ENCODE measurements around the gene RPUSD4. TPM values are rescaled to one million over a fixed set of nuclear protein-coding genes. Genes with fewer than 3 reads are reported as not detected.

RPUSD4 gene
- total RNA-seq, 1 donor, result 24.2 TPM

GRCh38 chr11:126154691-126155090 is 56.8 kb downstream of the RPUSD4 start:
- no peak for DNase-seq (ENCODE audit: low read depth)
- TF ChIP-seq CTCF (IDR thresholded peaks at IDR 0.05; ENCODE audit: insufficient read depth, low read length), result no peak
- no peak overlapping the region for H3K4me3 ChIP-seq (ENCODE audit: low read depth, low read length)

GRCh38 chr11:126153972-126154371 is 57.5 kb downstream of the RPUSD4 start:
- no peak for TF ChIP-seq CTCF (IDR thresholded peaks at IDR 0.05; ENCODE audit: insufficient read depth, low read length)
- H3K4me3 ChIP-seq (ENCODE audit: low read depth, low read length), result no peak overlapping the region
- DNase-seq (ENCODE audit: low read depth), result peak; percentile 46

GRCh38 chr11:126153006-126153405 is 58.4 kb downstream of the RPUSD4 start:
- DNase-seq (ENCODE audit: low read depth), result no peak
- no peak for TF ChIP-seq CTCF (IDR thresholded peaks at IDR 0.05; ENCODE audit: insufficient read depth, low read length)
- H3K4me3 ChIP-seq (ENCODE audit: low read depth, low read length), result no peak overlapping the region

GRCh38 chr11:126152586-126152985 is 58.9 kb downstream of the RPUSD4 start:
- DNase-seq (ENCODE audit: low read depth), result no peak

GRCh38 chr11:126152152-126152551 is 59.3 kb downstream of the RPUSD4 start:
- no peak for DNase-seq (ENCODE audit: low read depth)
- H3K4me3 ChIP-seq (ENCODE audit: low read depth, low read length), result no peak overlapping the region
- no peak for TF ChIP-seq CTCF (IDR thresholded peaks at IDR 0.05; ENCODE audit: insufficient read depth, low read length)

More at GRCh38 chr11:126152586-126152985, 58.9 kb downstream of the RPUSD4 start:
- no peak overlapping the region for H3K4me3 ChIP-seq (ENCODE audit: low read depth, low read length)
- no peak for TF ChIP-seq CTCF (IDR thresholded peaks at IDR 0.05; ENCODE audit: insufficient read depth, low read length)

Small RNA genes lying within 50 kb of the gene (small RNA-seq; reads per million reads assigned to genes)
- gene AP001893.2, result not detected
- gene RN7SL351P, result not detected
- not detected for gene RNU4-86P

Other genes starting within 250 kb of the RPUSD4 start
- gene CDON, start 148.8 kb downstream of the RPUSD4 start, total RNA-seq (ENCODE audit: low replicate concordance), result 54.4 and 66.6 TPM in 2 replicates
- 14.7 and 32.9 TPM in 2 replicates for gene FAM118B, start 132 bp upstream of the RPUSD4 start, total RNA-seq (ENCODE audit: low replicate concordance)
- 37.8 and 99.4 TPM in 2 replicates for gene SRPRA, start 57.2 kb upstream of the RPUSD4 start, total RNA-seq (ENCODE audit: low replicate concordance)
- 7.2 and 14.7 TPM in 2 replicates for gene FOXRED1, start 57.5 kb upstream of the RPUSD4 start, total RNA-seq (ENCODE audit: low replicate concordance)
- gene TIRAP, start 71.4 kb upstream of the RPUSD4 start, total RNA-seq (ENCODE audit: low replicate concordance), result 2.9 and 5.8 TPM in 2 replicates
- gene DCPS, start 92.4 kb upstream of the RPUSD4 start, total RNA-seq (ENCODE audit: low replicate concordance), result 4.3 and 11.4 TPM in 2 replicates
- 9.6 and 25.4 TPM in 2 replicates for gene ST3GAL4, start 144.0 kb upstream of the RPUSD4 start, total RNA-seq (ENCODE audit: low replicate concordance)

Measured in fibroblast of the aortic adventitia (primary cell).